PFSK-1 (cell line): ENCODE results near the gene PRUNE1.

ENCODE experiments used
- POLR2AphosphoS5 ChIP-seq: IDR thresholded peaks from 2 replicates; pipeline ENCODE4 v1.6.1; 2012; ENCODE audit warnings: low read depth, mild to moderate bottlenecking, control low read depth, low read length, moderate library complexity
- REST ChIP-seq, 2 experiments: IDR thresholded peaks; 2 replicates each; pipeline versions ENCODE4 v1.6.1 to v1.8.0; 2011 to 2012; ENCODE audit warnings: low read depth in 2 of 2, low read length in 2 of 2, control low read depth in 1 of 2, inconsistent platforms in 1 of 2, mild to moderate bottlenecking in 1 of 2, moderate library complexity in 1 of 2; ENCODE audit not compliant: insufficient read depth in 1 of 2

- TF ChIP-seq REST (IDR thresholded peaks at IDR 0.05; ENCODE audit: insufficient read depth in 1 of 2, low read depth in 2 of 2, low read length in 2 of 2) (no peak), POLR2AphosphoS5 (no peak)
Observed at GRCh38 chr1:151024540-151025146, 16.4 kb downstream of the PRUNE1 start.
